Activated CD4-positive, alpha-beta T cell treated with anti-CD3 and anti-CD28 coated beads, Interleukin-2, amount 10 ng/mL, durations not matched to agents 24 days and 14 days (primary cell): ENCODE results near the gene NUP153. TPM values are rescaled to one million over a fixed set of nuclear protein-coding genes. Genes with fewer than 3 reads are reported as not detected.
A peak's percentile ranks its signal among the peaks of the same experiment; 100 is the strongest.

Source experiments
- DNase-seq: peaks from one replicate; pipeline ENCODE4 v3.0.0; 2022
- H3K27ac Mint-ChIP-seq: one replicate; pipeline ENCODE4 v1.8.0; 2022; ENCODE audit warnings: mild to moderate bottlenecking, mixed read lengths
- H3K27me3 Mint-ChIP-seq: one replicate; pipeline ENCODE4 v1.8.0; 2022; ENCODE audit warnings: mixed read lengths
- H3K36me3 Mint-ChIP-seq: one replicate; pipeline ENCODE4 v1.8.0; 2022; ENCODE audit warnings: low read depth, mild to moderate bottlenecking, mixed read lengths
- H3K4me1 Mint-ChIP-seq: one replicate; pipeline ENCODE4 v1.8.0; 2021; ENCODE audit warnings: mixed read lengths
- H3K4me3 Mint-ChIP-seq: one replicate; pipeline ENCODE4 v1.8.0; 2022; ENCODE audit warnings: mild to moderate bottlenecking, moderate library complexity, mixed read lengths
- H3K9me3 Mint-ChIP-seq: one replicate; pipeline ENCODE4 v1.8.0; 2021; ENCODE audit warnings: mixed read lengths
- intact Hi-C: fragments of 100-400 bp; cut with micrococcal nuclease; formaldehyde crosslinking; loops from one replicate; pipeline ENCODE4 v1.15.1; 2023
- total RNA-seq: library from RNA; stranded (reverse); gene quantifications from 2 replicates; pipeline ENCODE4 v1.2.3, GENCODE V29; 2022

Gene NUP153
- total RNA-seq, 1 donor from 2014 or later, result 109 TPM

DNA sequence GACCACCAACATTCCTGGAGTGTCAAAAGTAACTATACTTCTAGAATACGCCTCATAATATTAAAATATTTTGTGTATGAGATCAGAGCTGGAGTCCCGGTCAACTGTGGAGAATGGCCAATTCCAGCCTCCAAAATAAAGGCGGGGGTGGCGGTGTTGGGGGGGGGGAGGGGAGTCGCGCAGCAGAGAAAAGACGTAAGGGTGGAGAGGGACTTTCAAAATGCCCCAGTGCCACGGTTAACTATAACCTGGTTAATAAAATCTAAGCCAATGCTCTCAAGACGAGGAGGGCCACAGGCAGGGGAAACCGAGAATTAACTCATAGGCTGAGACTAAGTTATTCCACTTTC is 1.3 kb downstream of the NUP153 start:
- no peak for DNase-seq
- Mint-ChIP-seq H3K4me3 (peak overlapping the region; percentile 90), H3K36me3 (peaks cover 31% of the 10 kb centered on the region), H3K9me3 (no peaks in the 10 kb centered on the region), H3K27me3 (peaks cover 2% of the 10 kb centered on the region), H3K4me1 (peaks cover 35% of the 10 kb centered on the region), H3K27ac (peak overlapping the region; percentile 95)
- intact Hi-C loops, result loop anchor here (5.0 kb wide), 2 partner anchors 53 to 557 kb away; partner anchors contain the start of gene DEK

DNA sequence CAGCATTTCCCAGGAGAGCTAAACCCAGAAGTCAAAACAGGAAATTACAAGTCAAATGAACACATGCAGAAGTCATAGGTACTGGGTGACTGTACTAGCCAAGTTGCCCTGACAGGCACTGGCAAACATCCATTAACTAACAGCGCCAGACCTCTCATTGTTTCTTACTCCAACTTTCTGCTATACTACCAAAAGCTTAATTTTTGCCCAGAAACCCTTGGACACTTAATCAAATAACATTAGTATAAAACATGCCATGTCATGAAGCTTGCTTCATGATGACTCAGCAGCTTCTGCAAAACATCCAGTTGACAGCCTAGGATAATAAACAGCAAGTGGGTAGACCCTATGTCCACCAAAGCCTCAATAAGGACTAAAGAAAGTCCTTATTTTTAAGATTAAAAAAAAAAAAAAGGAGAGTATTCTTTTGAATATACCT is 3.5 kb downstream of the NUP153 start:
- Mint-ChIP-seq H3K9me3 (no peaks in the 10 kb centered on the region), H3K4me1 (peaks cover 36% of the 10 kb centered on the region), H3K4me3 (peak overlapping the region; percentile 86), H3K27ac (peak overlapping the region; percentile 95), H3K27me3 (peaks cover 2% of the 10 kb centered on the region), H3K36me3 (peaks cover 20% of the 10 kb centered on the region)
- intact Hi-C loops, result loop anchor here (5.0 kb wide), 1 partner anchor 99 kb away; no protein-coding TSS in a partner anchor
- DNase-seq, result peak; percentile 69

DNA sequence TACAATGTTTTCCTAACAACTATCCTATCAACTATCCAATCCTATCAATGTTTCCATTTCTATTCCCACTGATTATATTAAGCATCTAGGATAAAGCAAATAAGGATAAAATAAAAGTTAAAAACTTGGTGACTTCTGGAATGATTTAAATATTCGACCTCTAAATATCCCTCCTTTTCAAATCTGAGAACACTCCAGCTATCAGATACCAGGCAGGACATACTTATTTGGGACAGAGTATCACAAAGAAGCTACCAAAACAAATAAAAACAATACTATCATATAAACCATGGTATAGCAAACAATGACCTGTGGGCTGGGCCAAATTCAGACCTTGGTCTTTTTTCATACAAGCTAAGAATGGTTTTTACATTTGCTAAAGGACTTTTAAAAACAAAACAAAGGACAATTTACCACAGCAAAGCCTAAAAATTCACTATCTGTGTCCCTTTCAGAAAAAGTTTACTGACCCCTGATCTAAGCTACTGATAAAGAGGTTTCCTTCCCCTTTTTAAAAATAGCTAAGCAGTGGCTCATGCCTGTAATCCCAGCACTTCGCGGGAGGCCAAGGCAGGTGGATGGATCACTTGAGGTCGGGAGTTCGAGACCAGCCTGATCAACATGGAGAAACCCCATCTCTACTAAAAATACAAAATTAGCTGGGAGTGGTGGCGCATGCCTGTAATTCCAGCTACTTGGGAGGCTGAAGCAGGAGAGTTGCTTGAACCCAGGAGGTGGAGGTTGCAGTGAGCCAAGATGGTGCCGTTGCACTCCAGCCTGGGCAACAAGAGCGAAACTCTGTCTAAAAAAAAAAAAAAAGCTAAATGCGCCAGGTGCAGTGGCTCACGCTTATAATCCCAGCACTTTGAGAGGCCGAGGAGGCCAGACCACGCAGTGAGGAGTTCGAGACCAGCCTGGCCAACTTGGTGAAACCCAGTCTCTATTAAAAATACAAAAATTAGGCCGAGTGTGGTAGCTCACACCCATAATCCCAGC is 6.0 kb downstream of the NUP153 start:
- DNase-seq, result no peak
- no peak overlapping the region for H3K4me3 Mint-ChIP-seq
- no peaks in the 10 kb centered on the region for H3K9me3 Mint-ChIP-seq
- H3K27me3 Mint-ChIP-seq, result no peaks in the 10 kb centered on the region
- peaks cover 36% of the 10 kb centered on the region for H3K4me1 Mint-ChIP-seq
- peaks cover 19% of the 10 kb centered on the region for H3K36me3 Mint-ChIP-seq
- intact Hi-C loops, result loop anchor here (5.0 kb wide), 1 partner anchor 102 kb away; no protein-coding TSS in a partner anchor
- peak overlapping the region; percentile 41 for H3K27ac Mint-ChIP-seq

DNA sequence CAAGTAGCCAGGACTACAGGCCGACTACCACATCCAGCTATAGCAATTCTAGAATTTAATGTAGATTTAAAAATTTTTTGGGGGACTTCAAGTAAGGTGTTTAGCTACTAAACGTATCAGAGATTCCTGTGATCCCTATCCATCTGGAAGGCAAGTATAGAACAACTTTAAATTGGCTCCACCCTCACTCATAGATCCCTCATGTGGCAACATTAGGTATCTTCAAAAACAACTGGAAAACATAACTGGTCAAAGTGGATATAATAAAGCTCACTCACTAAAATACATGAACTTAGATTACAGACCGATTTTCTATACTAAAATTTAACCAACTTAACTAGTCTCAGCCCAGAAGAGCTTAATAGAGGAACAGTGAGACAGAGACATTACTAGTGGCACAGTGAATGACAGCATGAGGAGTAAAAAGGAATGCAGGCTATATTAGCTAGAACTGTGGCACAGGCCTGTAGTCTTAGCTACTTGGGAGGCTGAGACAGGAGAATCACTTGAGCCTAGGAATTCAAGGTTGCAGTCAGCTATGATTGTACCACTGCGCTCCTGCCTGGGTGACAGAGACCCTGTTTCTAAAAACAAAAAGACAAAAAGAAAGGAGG is 14.7 kb downstream of the NUP153 start:
- Mint-ChIP-seq H3K27ac (peak overlapping the region; percentile 0), H3K36me3 (peaks cover 27% of the 10 kb centered on the region), H3K4me1 (peaks cover 35% of the 10 kb centered on the region), H3K4me3 (no peak overlapping the region), H3K9me3 (no peaks in the 10 kb centered on the region), H3K27me3 (no peaks in the 10 kb centered on the region)
- DNase-seq, result no peak
- intact Hi-C loops, result no loop called here

DNA sequence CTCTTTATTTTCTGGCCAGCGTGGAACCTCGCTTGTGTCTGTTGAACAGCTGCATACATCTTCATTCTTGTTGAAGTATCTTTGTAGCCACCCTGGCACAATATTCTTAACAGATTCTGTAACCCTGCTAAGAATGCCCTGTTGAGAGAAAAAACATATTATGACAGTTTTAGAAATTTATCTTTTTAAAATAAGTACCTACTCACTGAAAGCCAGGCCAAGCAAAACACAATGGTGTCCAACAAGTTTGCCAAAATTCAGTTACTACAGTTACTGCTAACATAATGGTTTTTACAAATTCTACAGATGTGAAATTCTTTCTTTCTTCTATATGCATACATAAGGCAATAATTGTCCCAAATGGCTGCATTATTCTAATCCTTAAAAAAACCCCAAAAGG is 18.2 kb downstream of the NUP153 start:
- no peak for DNase-seq
- H3K36me3 Mint-ChIP-seq, result peaks cover 34% of the 10 kb centered on the region
- H3K9me3 Mint-ChIP-seq, result no peaks in the 10 kb centered on the region
- H3K4me3 Mint-ChIP-seq, result no peak overlapping the region
- no peak overlapping the region for H3K27ac Mint-ChIP-seq
- no peaks in the 10 kb centered on the region for H3K27me3 Mint-ChIP-seq
- H3K4me1 Mint-ChIP-seq, result peaks cover 33% of the 10 kb centered on the region
- intact Hi-C loops, result no loop called here

DNA sequence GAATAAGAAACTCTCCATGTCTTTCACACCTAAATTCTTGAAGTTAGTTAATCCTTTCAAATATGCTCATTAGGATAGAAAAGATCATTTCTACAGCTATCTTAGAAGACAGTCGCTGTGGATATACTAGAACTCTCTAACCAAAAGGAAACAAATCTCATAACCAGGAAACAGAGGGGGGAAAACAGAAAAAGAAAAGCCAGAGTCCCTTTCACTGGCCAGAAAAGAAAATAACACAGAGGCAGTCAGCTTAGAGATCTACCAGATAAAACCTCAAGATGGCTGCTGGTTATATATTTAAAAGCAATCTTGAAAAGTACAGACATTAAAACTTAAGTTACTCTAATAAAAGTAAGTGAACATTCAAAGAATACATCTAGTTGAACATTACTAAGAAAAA is 19.6 kb downstream of the NUP153 start:
- Mint-ChIP-seq H3K27ac (peak overlapping the region; percentile 82), H3K36me3 (peaks cover 45% of the 10 kb centered on the region), H3K4me3 (no peak overlapping the region), H3K9me3 (no peaks in the 10 kb centered on the region), H3K4me1 (peaks cover 33% of the 10 kb centered on the region), H3K27me3 (no peaks in the 10 kb centered on the region)
- no peak for DNase-seq
- intact Hi-C loops, result no loop called here

DNA sequence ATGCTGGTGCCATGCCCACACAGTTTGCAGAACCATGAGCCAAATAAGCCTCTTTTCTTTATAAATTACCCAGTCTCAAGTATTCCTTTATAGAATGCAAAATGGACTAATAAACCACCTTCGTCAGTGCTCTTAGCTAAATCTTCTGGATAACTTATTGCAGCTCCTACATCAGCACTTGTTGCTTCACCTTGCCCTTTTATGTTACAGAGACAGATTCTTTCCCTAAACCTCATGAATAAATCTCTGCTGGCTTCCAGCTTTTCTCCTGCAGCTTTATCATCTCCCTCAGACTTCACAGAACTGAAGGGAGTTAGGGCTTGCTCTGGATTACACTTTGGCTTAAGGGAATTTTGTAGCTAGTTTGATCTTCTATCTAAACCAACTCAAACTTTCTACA is 22.6 kb downstream of the NUP153 start:
- Mint-ChIP-seq H3K9me3 (peaks cover 4% of the 10 kb centered on the region), H3K36me3 (peaks cover 61% of the 10 kb centered on the region)

DNA sequence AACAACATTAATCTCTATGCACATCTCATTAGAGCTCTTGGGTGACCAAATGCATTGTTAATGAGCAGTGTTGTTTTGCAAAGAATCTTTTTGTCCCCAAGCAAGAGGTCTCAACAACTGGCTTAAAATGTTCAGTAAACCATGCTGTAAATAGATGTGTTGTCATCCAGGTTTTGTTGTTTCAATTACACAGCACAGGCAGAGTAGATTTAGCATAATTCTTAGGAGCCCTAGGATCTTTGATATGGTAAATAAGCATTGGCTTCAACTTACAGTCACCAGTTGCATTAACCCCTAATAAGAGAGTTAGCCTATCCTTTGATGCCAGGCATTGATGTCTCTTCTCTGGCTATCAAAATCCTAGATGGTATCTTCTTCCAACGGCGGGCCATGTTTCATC is 23.3 kb downstream of the NUP153 start:
- H3K4me3 Mint-ChIP-seq, result no peak overlapping the region
- no peak for DNase-seq
- no peak overlapping the region for H3K27ac Mint-ChIP-seq
- intact Hi-C loops, result no loop called here
- H3K9me3 Mint-ChIP-seq, result peaks cover 4% of the 10 kb centered on the region
- H3K27me3 Mint-ChIP-seq, result no peaks in the 10 kb centered on the region
- peaks cover 40% of the 10 kb centered on the region for H3K4me1 Mint-ChIP-seq
- H3K36me3 Mint-ChIP-seq, result peaks cover 63% of the 10 kb centered on the region

More for the DNA sequence above, 22.6 kb downstream of the NUP153 start:
- DNase-seq, result no peak
- Mint-ChIP-seq H3K27me3 (no peaks in the 10 kb centered on the region), H3K27ac (no peak overlapping the region), H3K4me3 (no peak overlapping the region), H3K4me1 (peaks cover 39% of the 10 kb centered on the region)
- intact Hi-C loops, result no loop called here

GRCh38 chr6:17679726-17680125 is 27.0 kb downstream of the NUP153 start:
- intact Hi-C loops, result no loop called here
- Mint-ChIP-seq H3K27me3 (no peaks in the 10 kb centered on the region), H3K4me3 (no peak overlapping the region), H3K4me1 (peaks cover 37% of the 10 kb centered on the region), H3K9me3 (peaks cover 4% of the 10 kb centered on the region), H3K36me3 (peaks cover 56% of the 10 kb centered on the region), H3K27ac (peak overlapping the region; percentile 20)
- DNase-seq, result no peak

DNA sequence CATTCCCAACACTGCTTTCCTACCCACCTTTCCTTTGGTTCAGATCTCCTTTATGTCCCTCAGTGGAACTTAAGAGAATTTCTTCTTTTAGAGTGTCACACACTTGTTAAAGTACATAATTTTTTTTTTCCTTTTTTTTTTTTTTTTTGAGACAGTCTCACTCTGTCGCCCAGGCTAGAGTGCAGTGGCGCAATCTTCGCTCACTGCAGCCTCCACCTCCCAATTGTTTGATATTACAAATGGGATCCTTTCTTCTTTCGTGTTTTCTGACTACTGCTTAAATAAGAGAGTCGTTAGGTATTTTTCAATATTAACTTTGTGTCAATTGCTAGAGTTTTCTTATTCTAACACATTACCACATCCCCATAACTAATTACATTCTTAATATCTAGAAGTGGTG is 29.1 kb downstream of the NUP153 start:
- no peak for DNase-seq
- Mint-ChIP-seq H3K27me3 (no peaks in the 10 kb centered on the region), H3K4me3 (no peak overlapping the region), H3K36me3 (peaks cover 54% of the 10 kb centered on the region), H3K9me3 (peaks cover 4% of the 10 kb centered on the region), H3K4me1 (peaks cover 35% of the 10 kb centered on the region), H3K27ac (no peak overlapping the region)
- intact Hi-C loops, result no loop called here

DNA sequence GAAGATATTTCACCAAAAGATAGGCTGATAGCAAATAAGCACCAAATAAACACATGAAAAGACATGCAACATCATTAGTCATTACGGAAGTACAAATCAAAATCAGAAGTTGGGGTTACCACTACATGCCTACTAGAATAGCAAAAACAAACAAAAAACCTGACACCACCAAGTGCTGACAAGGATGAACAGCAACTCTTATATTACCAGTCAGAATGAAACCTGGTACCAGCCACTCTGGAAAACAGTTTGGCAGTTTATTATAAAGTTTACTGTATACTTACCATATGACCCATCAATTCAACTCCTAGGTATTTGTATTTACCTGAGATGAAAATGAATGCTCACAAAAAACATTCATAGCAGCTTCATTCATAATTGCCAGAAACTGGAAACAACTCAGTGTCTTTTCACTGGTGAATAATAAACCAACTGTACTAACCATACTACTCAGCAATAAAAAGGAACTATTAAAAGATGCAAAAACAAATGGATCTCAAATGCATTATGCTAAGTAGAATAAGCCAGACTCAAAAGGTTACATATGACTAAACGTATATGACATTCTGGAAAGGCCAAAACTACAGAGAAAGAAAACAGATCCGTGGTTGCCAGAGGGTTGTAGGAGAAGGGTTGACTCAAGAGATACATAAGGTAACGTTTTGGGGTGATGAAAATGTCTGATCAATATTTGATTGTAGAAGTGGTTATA is 33.0 kb downstream of the NUP153 start:
- Mint-ChIP-seq H3K27ac (peak overlapping the region; percentile 78), H3K4me1 (peaks cover 19% of the 10 kb centered on the region), H3K9me3 (no peaks in the 10 kb centered on the region), H3K27me3 (no peaks in the 10 kb centered on the region), H3K36me3 (peaks cover 61% of the 10 kb centered on the region), H3K4me3 (no peak overlapping the region)
- intact Hi-C loops, result loop anchor here (2.0 kb wide), 1 partner anchor 35 kb away; no protein-coding TSS in a partner anchor
- no peak for DNase-seq

DNA sequence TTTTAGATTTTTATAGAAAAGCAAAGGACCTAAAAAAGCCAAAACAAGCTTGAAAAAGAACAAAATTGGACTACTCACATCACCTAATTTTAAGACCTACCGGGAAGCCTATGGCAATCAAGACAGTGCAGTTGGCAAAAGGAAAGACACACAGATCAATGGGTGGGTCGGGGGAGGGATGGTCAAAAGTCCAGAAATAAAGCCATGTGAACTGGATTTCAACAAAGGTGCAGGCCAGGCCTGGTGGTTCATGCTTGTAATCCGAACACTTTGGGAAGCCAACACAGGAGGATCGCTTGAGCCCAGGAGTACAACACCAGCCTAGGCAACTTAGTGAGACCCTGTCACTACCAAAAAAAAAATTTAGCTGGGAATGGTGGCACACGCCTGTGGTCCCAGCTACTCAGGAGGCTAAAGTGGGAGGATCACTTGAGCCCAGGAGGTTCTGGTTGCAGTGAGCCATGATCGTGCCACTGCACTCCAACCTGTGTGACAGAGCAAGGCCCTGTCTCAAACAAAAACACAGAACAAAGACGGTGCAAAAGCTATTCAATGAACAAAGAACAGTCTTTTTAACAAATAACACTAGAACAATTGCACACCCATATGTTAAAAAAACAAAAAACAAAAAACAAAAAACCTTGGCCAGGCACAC is 34.5 kb downstream of the NUP153 start:
- intact Hi-C loops, result loop anchor here (2.0 kb wide), 1 partner anchor 33 kb away; no protein-coding TSS in a partner anchor
- H3K4me1 Mint-ChIP-seq, result peaks cover 14% of the 10 kb centered on the region
- DNase-seq, result no peak
- no peak overlapping the region for H3K4me3 Mint-ChIP-seq
- H3K36me3 Mint-ChIP-seq, result peaks cover 65% of the 10 kb centered on the region
- no peaks in the 10 kb centered on the region for H3K9me3 Mint-ChIP-seq
- no peak overlapping the region for H3K27ac Mint-ChIP-seq
- H3K27me3 Mint-ChIP-seq, result no peaks in the 10 kb centered on the region

- intact Hi-C loops, result no loop called here
- Mint-ChIP-seq H3K27me3 (no peaks in the 10 kb centered on the region), H3K27ac (no peak overlapping the region), H3K4me3 (no peak overlapping the region), H3K36me3 (peaks cover 73% of the 10 kb centered on the region), H3K9me3 (no peaks in the 10 kb centered on the region), H3K4me1 (peaks cover 31% of the 10 kb centered on the region)
- DNase-seq, result no peak
Observed at GRCh38 chr6:17666646-17667045, 40.1 kb downstream of the NUP153 start.
